Activated CD8-positive, alpha-beta T cell treated with anti-CD3 and anti-CD28 coated beads, Interleukin-2, amount 10 ng/mL, durations not matched to agents 7 days and 5 days (primary cell): ENCODE data around the gene RNF225. TPM values are rescaled to one million over a fixed set of nuclear protein-coding genes. Genes with fewer than 3 reads are reported as not detected.
"Not testable (repeated sequence)": the region's sequence is repeated elsewhere in the genome, so short reads cannot be mapped to it uniquely, and the experiment has no call there.

ENCODE experiments used
- ATAC-seq: fragments of 150-1000 bp; cut with Tn5 transposase; one replicate; pipeline ENCODE4 v1.10.0; 2021; ENCODE audit warnings: moderate library complexity
- CTCF ChIA-PET: fragments of 350-600 bp; sonication (Branson Sonifier 250); formaldehyde crosslinking; loops from one replicate; lab custom pipeline; 2021; ENCODE audit warnings: antibody characterized with exemption; lab: Charles Lee
- POLR2A ChIA-PET: fragments of 350-600 bp; sonication (Branson Sonifier 250); formaldehyde crosslinking; loops from one replicate; lab custom pipeline; 2021; ENCODE audit warnings: antibody characterized with exemption; lab: Charles Lee
- DNase-seq: peaks from one replicate; pipeline ENCODE4 v3.0.0-alpha.2; 2020
- H3K27ac Mint-ChIP-seq: one replicate; pipeline ENCODE4 v1.8.0; 2021; ENCODE audit warnings: mild to moderate bottlenecking, mixed read lengths
- H3K27me3 Mint-ChIP-seq: one replicate; pipeline ENCODE4 v1.8.0; 2021; ENCODE audit warnings: low read depth, mixed read lengths
- H3K36me3 Mint-ChIP-seq: one replicate; pipeline ENCODE4 v1.8.0; 2021; ENCODE audit warnings: low read depth, mixed read lengths
- H3K4me1 Mint-ChIP-seq: one replicate; pipeline ENCODE4 v1.8.0; 2021; ENCODE audit warnings: low read depth, mixed read lengths
- H3K4me3 Mint-ChIP-seq: one replicate; pipeline ENCODE4 v1.8.0; 2021; ENCODE audit warnings: mild to moderate bottlenecking, mixed read lengths
- H3K9me3 Mint-ChIP-seq: one replicate; pipeline ENCODE4 v1.8.0; 2022; ENCODE audit warnings: mixed read lengths; ENCODE audit not compliant: insufficient read depth
- total RNA-seq, 2 experiments: library from RNA; stranded (reverse); gene quantifications; one replicate each; pipeline ENCODE4 v1.2.3, GENCODE V29; 2021

The RNF225 gene
- total RNA-seq, result under 1 TPM; 0.84 to 0.99 TPM

GRCh38 chr19:58395220-58395978 lies at the start of gene RNF225:
Gene RNF225 (plus strand): TSS chr19:58395656. CDS start chr19:58396090, 434 bp downstream.
- Mint-ChIP-seq H3K27me3 (no peaks in the 10 kb centered on the region), H3K36me3 (peaks cover 48% of the 10 kb centered on the region), H3K4me1 (peaks cover 42% of the 10 kb centered on the region), H3K27ac (no peak within 1 kb of the TSS), H3K9me3 (no peaks in the 10 kb centered on the region), H3K4me3 (no peak within 1 kb of the TSS)
- ATAC-seq, result peak; percentile 12
- POLR2A ChIA-PET, result interaction anchor here (0.8 kb wide), 1 partner anchor 32 kb away, joined by 3 read pairs; no protein-coding TSS in a partner anchor
- CTCF ChIA-PET, result no interaction called here
- DNase-seq, result no peak

DNA sequence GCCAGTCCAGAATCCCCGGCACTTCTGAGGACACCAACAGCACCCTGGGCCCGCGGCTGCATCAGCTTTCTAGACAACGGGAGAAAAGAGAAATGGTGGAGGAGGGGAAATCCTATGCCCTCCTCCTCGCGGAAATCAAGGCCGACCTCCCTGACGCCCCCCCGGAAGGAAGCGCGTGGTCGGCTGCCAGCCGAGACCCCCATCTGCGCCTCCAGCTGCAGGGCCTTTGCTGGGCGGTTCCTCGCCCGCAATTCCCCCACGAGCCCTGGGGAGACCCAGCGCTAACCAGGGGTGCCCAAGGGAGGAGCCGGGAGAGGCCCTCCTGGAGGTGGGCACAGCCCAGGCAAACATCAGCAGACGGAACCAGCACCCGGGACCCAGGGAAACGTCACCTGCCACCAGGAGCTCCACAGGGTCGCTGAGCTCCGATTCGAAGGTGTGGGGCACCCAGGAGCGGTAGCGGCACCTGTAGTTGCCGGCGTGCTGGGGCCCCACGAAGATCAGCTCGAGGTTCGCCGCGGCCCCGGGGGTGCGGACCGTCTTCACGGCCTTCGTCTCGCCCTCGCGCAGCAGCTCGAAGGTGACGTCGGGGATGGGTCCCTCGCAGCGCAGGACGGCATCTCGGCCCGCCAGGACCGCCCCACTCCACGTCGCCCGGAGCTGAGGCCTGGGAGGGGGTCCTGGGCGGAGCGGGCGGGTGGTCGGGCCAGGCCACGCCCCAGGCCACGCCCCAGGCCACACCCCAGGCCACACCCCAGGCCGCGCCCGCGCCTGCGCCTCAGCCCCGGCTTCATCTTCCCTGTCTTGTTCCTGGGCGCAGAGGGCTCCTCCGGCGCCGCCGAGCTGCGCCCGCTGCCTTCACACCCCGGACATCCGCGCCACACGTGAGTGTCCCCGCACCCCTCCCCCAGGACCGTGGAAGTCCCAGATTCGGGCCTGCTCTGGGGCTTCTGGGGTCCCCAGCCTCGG lies 48.2 kb upstream of the RNF225 start:
- peaks cover 31% of the 10 kb centered on the region for H3K4me1 Mint-ChIP-seq
- ChIA-PET CTCF (interaction anchor here (0.6 to 2.4 kb wide), 7 partner anchors 9 to 172 kb away, joined by 3 to 13 read pairs (median 4); partner anchors contain the start of gene ZBTB45), POLR2A (interaction anchor here (0.6 to 3.4 kb wide), 13 partner anchors 9 to 197 kb away, joined by 3 to 25 read pairs (median 3); partner anchors contain the start of genes ERVK3-1, TRIM28, ZNF274 and ZNF497)
- peak overlapping the region; percentile 95 for H3K4me3 Mint-ChIP-seq
- ATAC-seq, result peak; percentile 93
- H3K27ac Mint-ChIP-seq, result peak overlapping the region; percentile 87
- H3K9me3 Mint-ChIP-seq, result no peaks in the 10 kb centered on the region
- H3K27me3 Mint-ChIP-seq, result no peaks in the 10 kb centered on the region
- H3K36me3 Mint-ChIP-seq, result peaks cover 33% of the 10 kb centered on the region
- DNase-seq, result peak; percentile 80

- peak overlapping the region; percentile 95 for H3K4me3 Mint-ChIP-seq
- peaks cover 32% of the 10 kb centered on the region for H3K36me3 Mint-ChIP-seq
- H3K4me1 Mint-ChIP-seq, result peaks cover 31% of the 10 kb centered on the region
- POLR2A ChIA-PET, result interaction anchor here (0.6 to 3.4 kb wide), 7 partner anchors 8 to 196 kb away, joined by 3 to 25 read pairs (median 3); partner anchors contain the start of genes TRIM28, ZNF274 and ZNF497
- not testable (repeated sequence) for DNase-seq, H3K27me3 Mint-ChIP-seq, H3K9me3 Mint-ChIP-seq
- H3K27ac Mint-ChIP-seq, result peak overlapping the region; percentile 87
- CTCF ChIA-PET, result interaction anchor here (0.7 to 2.4 kb wide), 6 partner anchors 8 to 171 kb away, joined by 3 to 13 read pairs (median 4); partner anchors contain the start of gene ZBTB45
- peak; percentile 2 for ATAC-seq
Measured at GRCh38 chr19:58348080-58348479, 47.4 kb upstream of the RNF225 start.

- no peak for ATAC-seq
- no peak for DNase-seq
- Mint-ChIP-seq H3K4me3 (peak overlapping the region; percentile 22), H3K36me3 (peaks cover 34% of the 10 kb centered on the region), H3K9me3 (no peaks in the 10 kb centered on the region), H3K27me3 (no peaks in the 10 kb centered on the region), H3K4me1 (peaks cover 33% of the 10 kb centered on the region), H3K27ac (peak overlapping the region; percentile 34)
- ChIA-PET CTCF (no interaction called here), POLR2A (interaction anchor here (1.0 kb wide), 1 partner anchor 13 kb away, joined by 3 read pairs; the partner anchor contains the start of gene ZNF497)
Measured at GRCh38 chr19:58349590-58349989, 45.9 kb upstream of the RNF225 start.

DNA sequence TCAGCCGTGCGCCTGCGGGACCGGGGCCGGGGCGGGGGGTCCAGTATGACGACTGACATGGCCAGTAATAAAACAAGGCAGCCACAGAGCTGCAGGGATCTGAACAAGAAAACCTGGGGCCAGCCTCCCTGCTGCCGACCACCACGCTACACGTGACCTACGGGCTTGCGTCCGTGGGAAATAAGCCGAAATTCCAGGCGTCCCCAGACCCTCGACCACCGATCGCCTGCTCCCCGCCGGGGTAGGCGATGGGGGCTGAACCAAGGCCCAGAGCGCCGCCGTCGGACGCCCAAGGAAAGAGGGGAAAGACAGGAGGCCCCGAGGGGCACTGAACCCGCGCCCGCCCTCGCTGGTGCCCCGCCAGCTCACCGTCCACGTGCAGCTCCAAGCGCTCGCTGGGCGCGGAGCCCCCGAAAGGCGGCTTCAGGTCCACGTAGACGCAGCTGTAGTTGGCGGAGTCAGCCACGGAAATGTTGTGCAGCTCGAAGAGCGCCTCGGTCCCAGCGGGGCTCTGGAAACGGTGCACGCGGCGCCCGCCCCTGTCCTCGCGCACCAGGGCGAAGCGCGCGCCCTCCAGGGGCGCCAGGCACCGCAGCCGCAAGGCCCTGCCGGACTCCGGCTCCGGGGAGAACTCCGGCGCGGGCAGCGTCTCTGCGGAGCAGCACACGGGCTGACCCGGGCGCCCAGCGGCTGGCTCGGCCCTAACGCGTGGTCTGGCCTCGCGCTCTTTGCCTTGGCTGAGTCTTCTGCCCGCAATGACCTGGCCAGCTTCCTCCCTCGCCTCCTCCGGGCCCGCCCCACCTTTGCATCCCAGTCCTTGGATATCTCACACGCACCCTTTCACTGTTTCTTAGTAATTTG lies 45.2 kb upstream of the RNF225 start:
- H3K4me3 Mint-ChIP-seq, result no peak overlapping the region
- H3K4me1 Mint-ChIP-seq, result peaks cover 39% of the 10 kb centered on the region
- ChIA-PET CTCF (no interaction called here), POLR2A (interaction anchor here (1.0 kb wide), 1 partner anchor 13 kb away, joined by 3 read pairs; the partner anchor contains the start of gene ZNF497)
- H3K36me3 Mint-ChIP-seq, result peaks cover 35% of the 10 kb centered on the region
- DNase-seq, result no peak
- H3K27ac Mint-ChIP-seq, result peak overlapping the region; percentile 34
- no peaks in the 10 kb centered on the region for H3K27me3 Mint-ChIP-seq
- H3K9me3 Mint-ChIP-seq, result no peaks in the 10 kb centered on the region
- no peak for ATAC-seq

DNA sequence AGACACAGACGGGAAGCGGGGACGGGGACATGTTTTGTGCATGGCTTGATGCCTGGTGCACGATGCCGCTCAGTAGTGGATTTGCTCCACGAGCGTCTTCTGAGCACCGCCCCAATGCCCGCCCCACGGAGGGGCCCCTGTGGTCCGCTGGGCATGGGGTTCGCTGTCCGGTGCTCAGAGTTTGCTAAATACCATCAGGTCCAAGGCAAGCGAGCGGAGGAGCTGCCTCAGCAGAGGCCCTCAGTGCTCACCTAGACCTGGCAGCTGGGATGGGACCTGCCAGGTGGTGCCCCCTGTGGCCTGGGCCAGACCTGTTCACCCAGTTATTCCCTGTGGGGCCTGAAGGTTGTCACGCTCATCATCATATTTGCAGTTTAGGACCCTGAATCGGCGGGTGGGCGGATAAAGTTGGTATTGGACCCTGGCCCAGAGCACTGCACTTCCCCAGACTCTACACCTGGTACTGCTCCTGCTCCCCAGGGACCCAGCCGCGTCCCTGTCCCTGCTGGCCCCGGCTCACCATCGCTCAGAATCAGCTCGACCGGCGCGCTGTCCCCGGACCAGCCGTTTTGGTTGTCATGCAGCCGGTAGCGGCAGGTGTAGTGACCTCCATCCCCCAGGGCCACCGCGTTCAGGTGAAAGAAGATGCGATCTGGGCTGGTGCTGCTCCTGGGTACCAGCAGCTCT lies 44.4 kb upstream of the RNF225 start:
- Mint-ChIP-seq H3K27me3 (no peaks in the 10 kb centered on the region), H3K36me3 (peaks cover 40% of the 10 kb centered on the region), H3K27ac (no peak overlapping the region), H3K9me3 (no peaks in the 10 kb centered on the region), H3K4me3 (no peak overlapping the region), H3K4me1 (peaks cover 40% of the 10 kb centered on the region)
- ATAC-seq, result no peak
- CTCF ChIA-PET, result no interaction called here
- DNase-seq, result no peak
- POLR2A ChIA-PET, result no interaction called here

DNA sequence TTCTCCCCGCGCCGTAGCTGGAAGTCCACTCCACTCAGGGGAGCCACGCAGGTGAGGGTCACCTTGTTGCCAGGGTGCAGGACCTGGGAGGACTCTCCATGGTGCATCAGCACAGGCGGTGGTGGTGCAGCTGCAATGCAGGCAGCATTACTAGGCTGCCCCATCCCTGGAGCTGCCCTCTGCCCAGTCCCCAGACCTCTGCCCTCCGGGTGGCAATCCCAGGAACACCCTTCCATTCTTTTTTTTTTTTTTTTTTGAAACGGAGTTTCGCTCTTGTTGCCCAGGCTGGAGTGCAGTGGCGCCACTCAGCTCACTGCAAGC lies 43.9 kb upstream of the RNF225 start:
- peaks cover 42% of the 10 kb centered on the region for H3K4me1 Mint-ChIP-seq
- DNase-seq (no peak), ATAC-seq (no peak)
- no peaks in the 10 kb centered on the region for H3K9me3 Mint-ChIP-seq
- CTCF ChIA-PET, result no interaction called here
- no peaks in the 10 kb centered on the region for H3K27me3 Mint-ChIP-seq
- no peak overlapping the region for H3K27ac Mint-ChIP-seq
- H3K36me3 Mint-ChIP-seq, result peaks cover 43% of the 10 kb centered on the region
- POLR2A ChIA-PET, result no interaction called here
- no peak overlapping the region for H3K4me3 Mint-ChIP-seq

GRCh38 chr19:58351990-58352755 lies 43.3 kb upstream of the RNF225 start:
- POLR2A ChIA-PET, result no interaction called here
- Mint-ChIP-seq H3K4me1 (peaks cover 45% of the 10 kb centered on the region), H3K4me3 (no peak overlapping the region), H3K9me3 (no peaks in the 10 kb centered on the region), H3K27me3 (no peaks in the 10 kb centered on the region), H3K27ac (no peak overlapping the region), H3K36me3 (peaks cover 43% of the 10 kb centered on the region)
- CTCF ChIA-PET, result no interaction called here
- no peak for ATAC-seq
- DNase-seq, result no peak

DNA sequence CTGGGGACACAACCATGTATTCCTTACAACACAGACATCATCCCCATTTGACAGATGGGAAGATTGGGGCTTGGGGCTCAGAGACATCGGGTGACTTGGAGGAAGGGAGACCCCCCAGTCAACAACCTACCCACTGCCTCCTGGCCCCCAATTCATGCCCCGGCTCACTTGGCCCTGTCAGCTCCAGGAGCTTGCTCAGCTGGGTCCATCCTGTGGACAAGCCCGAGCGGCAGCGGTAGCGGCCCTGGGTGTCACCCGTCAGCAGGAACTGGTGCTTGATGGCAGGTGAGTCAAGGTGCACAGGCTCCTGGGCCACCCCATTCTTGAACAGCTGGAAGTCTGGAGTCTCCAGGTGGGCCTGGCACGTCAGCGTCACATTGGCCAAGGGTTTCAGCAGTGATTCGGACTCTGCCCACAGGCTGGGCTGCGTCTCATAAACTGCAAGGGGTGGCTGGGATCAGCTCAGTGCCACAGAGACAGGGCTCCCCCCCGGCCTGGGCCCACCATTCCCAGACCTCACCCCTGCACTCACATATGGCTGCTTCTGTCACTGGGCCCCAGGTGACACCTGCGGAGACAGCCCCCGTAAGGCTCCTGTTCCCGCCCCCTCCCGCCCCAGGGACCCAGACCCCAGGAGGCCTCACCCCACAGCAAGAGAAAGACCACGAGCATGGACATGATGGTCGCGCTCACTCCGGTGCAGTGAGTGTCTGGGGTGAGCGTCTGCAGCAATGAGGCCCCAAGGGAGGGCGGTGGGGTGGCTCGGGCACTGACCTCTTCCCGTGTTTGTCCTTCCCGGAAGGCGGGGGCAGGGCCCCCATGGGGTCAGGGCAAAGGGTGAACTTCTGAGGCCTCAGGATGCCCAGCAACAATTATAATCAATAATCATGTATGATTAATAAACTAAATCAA lies 42.4 kb upstream of the RNF225 start, which contains the start of gene A1BG:
Gene A1BG (minus strand): TSS at position 733 of the 912 bp plus-strand sequence. CDS start 55 bp downstream, at position 678.
- H3K27me3 Mint-ChIP-seq, result no peaks in the 10 kb centered on the region
- CTCF ChIA-PET, result no interaction called here
- peaks cover 50% of the 10 kb centered on the region for H3K4me1 Mint-ChIP-seq
- ATAC-seq, result no peak
- no peak within 1 kb of the TSS for H3K4me3 Mint-ChIP-seq
- no peaks in the 10 kb centered on the region for H3K9me3 Mint-ChIP-seq
- no peak for DNase-seq
- H3K27ac Mint-ChIP-seq, result no peak within 1 kb of the TSS
- peaks cover 43% of the 10 kb centered on the region for H3K36me3 Mint-ChIP-seq
- POLR2A ChIA-PET, result no interaction called here
